Umbilical cord (tissue), 2 donors: ENCODE results near the gene APBA2. TPM values are rescaled to one million over a fixed set of nuclear protein-coding genes. Genes with fewer than 3 reads are reported as not detected.

ENCODE experiments used
- DNase-seq: peaks from one replicate; pipeline ENCODE4 v3.0.0-alpha.2; 2015; ENCODE audit warnings: low spot score
- total RNA-seq: library from RNA; depleted of rRNA; stranded (reverse); fragments of >200 nt; gene quantifications from one replicate; pipeline ENCODE4 v1.2.3, GENCODE V29; 2014; ENCODE audit warnings: low replicate concordance; ENCODE audit not compliant: insufficient read depth

APBA2 gene
- total RNA-seq, 1 donor from 2014 or later: 5.8 TPM

- no peak for DNase-seq
Measured at GRCh38 chr15:28915041-28915810, 29.5 kb downstream of the APBA2 start.

DNA sequence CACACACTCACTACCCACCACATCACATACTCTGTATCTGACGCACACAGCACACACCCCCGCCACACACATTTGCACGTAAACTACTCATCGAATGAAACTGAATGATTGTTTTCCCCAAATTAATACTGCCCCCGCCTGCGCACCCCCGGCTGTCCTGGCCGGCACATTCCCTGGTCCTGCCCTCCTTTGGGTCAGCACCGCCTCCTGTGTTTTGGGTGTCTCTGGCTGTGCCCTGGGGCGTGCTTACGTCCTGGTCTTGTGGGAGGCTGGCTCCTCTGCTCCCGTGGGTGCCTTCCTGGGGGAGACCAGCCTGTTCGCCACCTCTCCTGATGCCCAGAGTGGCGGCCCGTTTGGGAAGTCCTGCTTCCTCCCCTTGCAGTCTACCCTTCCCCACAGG lies 30.2 kb downstream of the APBA2 start:
- no peak for DNase-seq

DNA sequence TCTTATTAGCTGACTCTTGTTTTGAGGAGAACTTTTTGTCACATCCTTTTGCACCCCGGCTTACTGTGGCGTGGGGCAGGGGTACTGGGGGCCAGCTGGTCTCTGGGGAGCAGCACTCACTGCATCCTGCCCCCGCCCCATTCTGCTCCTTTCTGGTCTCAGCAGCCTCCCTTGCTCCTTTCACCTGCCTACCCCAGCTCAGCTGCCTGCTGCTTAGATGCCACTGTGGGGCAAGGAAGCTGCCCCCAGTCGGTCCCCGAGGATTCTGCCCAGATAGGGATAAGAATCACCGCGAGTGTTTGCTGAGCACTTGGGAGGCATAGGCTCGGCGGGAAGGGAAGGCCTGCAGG lies 32.0 kb downstream of the APBA2 start:
- DNase-seq: no peak

- no peak for DNase-seq
Measured at GRCh38 chr15:28918141-28918983, 32.6 kb downstream of the APBA2 start.

- no peak for DNase-seq
Measured at GRCh38 chr15:28919201-28919635, 33.4 kb downstream of the APBA2 start.

DNA sequence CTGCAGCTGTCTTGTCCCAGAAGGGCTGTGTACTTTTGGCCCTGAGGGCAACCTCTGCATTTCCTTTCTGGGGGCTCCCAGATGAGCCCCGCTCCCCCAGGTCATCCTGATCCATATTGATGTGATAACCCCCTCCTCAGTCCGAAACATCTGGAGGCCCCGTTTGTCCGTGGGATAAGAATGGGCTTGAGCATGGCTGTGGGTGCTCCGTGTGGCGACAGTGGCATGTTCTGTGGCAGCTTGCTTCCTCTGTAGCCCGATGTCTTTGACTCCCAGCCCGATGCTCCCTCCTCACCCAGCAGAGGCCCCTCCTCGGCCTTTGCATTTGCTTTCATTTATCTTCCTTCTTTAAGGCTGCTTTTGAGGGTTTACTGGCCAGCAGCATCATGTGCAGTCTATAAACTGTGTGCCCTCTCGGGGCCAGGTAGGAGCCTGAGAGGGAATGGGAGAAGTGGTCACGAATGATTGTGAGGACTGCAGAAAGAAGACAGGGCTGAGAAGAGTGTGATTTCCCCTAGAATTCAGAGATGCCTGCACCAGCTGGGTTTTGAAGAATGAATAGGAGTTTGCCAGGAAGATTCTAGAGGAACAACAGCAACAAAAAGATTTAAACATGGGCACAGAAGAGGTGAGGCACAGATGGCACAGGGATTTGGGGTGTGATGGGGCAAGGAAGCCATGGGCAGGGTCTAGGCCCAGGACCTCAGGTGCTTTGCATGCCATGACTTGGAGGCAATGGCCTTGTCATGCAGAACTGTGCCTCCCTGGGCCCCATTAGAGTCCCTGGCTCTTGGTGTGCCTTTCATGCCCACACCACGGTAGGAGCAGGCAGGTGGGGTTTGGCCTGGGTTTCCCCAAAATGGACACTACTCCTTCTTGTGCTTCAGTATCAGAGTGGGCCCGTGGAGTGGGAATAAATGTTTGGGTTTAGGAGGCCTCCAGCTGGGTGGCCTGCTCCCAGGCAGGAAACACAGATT lies 34.2 kb downstream of the APBA2 start:
- no peak for DNase-seq

GRCh38 chr15:28920781-28921331 lies 35.1 kb downstream of the APBA2 start:
- DNase-seq: no peak

- DNase-seq: no peak
Measured at GRCh38 chr15:28921336-28921735, 35.6 kb downstream of the APBA2 start.

DNA sequence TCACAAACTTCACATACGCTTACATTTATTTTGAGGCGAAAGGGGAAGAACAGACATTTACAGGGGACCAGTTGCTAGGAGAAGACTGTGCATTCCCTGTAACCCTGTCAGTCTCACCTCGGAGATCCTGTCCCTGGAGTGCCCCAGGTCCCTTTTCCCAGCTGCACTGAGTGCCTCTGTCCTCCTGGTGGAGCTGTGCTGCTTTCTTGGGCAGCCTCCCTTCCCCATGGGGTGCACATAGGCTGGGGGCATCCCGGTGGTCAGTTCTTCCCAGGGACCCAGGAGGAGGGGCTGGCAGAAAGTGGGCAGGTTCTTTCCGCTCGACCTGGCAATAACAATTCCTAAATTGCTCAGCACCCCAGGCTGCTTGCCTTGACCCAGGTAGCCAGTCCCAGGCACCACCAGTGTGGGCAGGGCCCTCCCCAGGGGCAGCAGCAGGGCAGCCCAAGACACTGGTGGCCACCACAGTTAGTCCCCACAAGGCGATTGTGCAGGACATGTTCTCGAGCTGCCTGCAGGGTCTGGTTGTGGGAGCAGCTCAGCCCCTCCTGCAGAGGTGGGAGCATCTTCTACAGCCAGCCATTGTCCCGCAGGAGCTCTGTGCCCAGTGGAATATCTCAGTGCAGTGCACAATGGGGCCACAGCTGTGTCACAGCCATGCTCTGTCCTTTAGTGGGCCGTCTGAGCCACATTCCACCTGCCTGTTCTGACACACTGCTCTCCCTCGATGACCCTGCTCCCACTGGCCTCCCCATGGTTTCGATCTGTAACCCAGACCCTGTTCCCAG lies 36.3 kb downstream of the APBA2 start:
- no peak for DNase-seq

DNA sequence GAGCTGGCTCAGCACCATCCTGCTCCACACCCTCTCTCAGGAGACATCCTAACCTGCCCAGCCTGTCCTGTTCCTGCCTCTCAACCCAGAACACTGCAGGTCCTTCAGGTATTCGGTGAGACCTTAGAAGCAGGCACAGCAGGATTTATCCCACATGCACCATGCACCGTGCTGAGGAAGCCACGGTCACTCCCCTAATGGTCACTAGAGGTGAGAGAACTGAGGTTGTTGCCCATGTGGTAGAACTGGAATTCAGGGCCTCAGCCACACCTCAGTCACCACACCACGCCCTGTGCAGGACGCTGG lies 36.9 kb downstream of the APBA2 start:
- no peak for DNase-seq

DNA sequence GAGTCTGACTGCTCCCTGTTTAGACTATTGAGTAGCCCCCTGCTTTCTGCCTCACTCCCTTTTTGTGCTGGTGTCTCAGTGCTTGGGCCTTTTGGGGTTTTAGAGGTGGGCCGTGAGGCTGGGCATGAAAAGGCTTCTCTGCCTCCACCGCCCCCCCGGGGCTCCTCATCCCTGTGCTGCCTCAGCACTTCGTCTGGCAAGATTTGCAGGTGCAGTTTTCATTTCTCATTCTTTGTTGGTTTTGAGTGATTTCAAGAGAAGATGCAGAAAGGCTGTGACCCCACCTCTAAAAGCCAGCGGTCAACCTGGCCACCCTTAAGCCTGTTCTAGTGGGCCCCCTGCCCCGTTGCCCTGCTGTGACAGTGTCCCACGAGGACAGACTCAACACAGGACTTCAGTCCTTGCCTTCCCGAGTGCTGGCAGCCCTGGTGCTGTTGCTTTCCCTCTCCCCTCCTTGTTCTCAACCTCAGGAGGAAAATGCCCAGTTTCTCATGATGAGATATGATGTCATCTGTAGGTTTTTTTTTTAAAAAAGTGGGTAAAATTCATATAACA lies 38.0 kb downstream of the APBA2 start:
- no peak for DNase-seq

GRCh38 chr15:28927043-28927442 lies 41.3 kb downstream of the APBA2 start:
- no peak for DNase-seq

DNA sequence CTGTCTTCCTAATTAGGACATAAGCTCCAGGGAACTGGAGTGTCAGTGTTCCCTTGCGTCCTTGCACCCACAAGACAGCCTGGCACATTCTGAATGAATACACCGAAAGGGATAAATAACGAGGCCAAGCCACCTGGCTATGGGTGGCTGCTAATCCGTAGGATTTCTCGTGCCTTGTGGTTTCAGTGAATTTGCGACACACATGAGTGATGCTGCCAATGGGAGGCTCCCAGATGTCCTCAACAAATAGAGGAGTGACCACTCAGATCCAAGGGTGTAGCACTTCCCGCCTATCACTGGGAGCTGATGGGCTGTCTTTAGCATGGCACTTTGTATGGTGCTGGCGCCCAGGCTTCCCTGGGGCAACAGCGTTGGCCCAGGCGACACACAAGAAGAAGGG lies 43.4 kb downstream of the APBA2 start:
- DNase-seq: no peak

- DNase-seq: no peak
Measured at GRCh38 chr15:28930011-28930410, 44.2 kb downstream of the APBA2 start.

- no peak for DNase-seq
Measured at GRCh38 chr15:28930476-28931291, 44.9 kb downstream of the APBA2 start.

- no peak for DNase-seq
Measured at GRCh38 chr15:28931828-28932227, 46.1 kb downstream of the APBA2 start.

GRCh38 chr15:28932361-28932760 lies 46.6 kb downstream of the APBA2 start:
- no peak for DNase-seq

GRCh38 chr15:28933710-28934445 lies 48.1 kb downstream of the APBA2 start:
- DNase-seq: no peak

DNA sequence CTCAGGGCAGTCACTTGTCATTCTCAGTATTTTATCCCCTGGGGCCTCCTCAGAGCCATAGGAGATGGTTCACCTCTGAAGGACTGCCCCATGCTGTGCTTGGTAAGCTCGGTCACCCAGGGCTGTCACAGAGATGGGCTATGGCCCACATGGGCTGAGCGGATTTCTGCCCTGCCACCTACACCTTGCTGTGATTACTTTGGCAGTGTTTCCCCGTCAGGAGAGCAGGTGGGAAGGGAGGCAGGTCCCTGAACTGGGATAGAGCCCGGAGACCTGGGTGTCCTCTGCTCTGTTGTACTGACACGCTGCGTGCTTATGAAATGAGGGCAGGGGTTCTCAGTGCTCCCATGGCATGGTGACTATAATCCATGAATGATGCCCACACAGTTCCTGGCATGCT lies 48.9 kb downstream of the APBA2 start:
- DNase-seq: no peak
